ENCODE measurements around the gene CDC42EP1.

Gene CDC42EP1

DNA sequence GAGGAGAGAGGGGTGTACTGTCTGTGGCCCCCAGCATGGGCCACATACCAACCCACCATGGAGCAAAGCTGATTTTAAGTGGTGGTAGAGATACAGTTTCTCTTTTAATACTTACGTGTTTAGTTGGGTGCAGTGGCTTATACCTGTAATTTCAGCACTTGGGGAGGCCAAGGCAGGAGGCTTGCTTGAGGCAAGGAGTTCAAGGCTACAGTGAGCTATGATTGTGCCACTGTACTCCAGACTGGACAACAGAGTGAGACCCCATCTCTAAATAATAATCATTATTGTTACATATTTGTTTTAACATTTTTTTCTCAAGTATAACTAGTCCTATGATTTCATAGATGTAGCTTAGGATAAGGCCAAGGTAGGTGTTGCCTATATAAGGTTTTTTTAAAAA lies 57.2 kb downstream of the CDC42EP1 start:
- TF ChIP-seq TAF1 (IDR thresholded peaks at IDR 0.05; ENCODE audit: borderline replicate concordance, insufficient read depth, low read length) (no peak), FOXP2 (optimal IDR thresholded peaks at IDR 0.05; ENCODE audit: borderline replicate concordance, extremely low read depth, extremely low read length, insufficient read depth) (no peak), SIN3A (IDR thresholded peaks at IDR 0.05; ENCODE audit: borderline replicate concordance, insufficient read depth, low read length) (no peak)
- TF ChIP-seq, protein P1, sequence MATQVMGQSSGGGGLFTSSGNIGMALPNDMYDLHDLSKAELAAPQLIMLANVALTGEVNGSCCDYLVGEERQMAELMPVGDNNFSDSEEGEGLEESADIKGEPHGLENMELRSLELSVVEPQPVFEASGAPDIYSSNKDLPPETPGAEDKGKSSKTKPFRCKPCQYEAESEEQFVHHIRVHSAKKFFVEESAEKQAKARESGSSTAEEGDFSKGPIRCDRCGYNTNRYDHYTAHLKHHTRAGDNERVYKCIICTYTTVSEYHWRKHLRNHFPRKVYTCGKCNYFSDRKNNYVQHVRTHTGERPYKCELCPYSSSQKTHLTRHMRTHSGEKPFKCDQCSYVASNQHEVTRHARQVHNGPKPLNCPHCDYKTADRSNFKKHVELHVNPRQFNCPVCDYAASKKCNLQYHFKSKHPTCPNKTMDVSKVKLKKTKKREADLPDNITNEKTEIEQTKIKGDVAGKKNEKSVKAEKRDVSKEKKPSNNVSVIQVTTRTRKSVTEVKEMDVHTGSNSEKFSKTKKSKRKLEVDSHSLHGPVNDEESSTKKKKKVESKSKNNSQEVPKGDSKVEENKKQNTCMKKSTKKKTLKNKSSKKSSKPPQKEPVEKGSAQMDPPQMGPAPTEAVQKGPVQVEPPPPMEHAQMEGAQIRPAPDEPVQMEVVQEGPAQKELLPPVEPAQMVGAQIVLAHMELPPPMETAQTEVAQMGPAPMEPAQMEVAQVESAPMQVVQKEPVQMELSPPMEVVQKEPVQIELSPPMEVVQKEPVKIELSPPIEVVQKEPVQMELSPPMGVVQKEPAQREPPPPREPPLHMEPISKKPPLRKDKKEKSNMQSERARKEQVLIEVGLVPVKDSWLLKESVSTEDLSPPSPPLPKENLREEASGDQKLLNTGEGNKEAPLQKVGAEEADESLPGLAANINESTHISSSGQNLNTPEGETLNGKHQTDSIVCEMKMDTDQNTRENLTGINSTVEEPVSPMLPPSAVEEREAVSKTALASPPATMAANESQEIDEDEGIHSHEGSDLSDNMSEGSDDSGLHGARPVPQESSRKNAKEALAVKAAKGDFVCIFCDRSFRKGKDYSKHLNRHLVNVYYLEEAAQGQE (IDR thresholded peaks at IDR 0.05; ENCODE audit: insufficient read depth in 1 of 2, low read depth in 2 of 2, low read length in 2 of 2): no peak

DNA sequence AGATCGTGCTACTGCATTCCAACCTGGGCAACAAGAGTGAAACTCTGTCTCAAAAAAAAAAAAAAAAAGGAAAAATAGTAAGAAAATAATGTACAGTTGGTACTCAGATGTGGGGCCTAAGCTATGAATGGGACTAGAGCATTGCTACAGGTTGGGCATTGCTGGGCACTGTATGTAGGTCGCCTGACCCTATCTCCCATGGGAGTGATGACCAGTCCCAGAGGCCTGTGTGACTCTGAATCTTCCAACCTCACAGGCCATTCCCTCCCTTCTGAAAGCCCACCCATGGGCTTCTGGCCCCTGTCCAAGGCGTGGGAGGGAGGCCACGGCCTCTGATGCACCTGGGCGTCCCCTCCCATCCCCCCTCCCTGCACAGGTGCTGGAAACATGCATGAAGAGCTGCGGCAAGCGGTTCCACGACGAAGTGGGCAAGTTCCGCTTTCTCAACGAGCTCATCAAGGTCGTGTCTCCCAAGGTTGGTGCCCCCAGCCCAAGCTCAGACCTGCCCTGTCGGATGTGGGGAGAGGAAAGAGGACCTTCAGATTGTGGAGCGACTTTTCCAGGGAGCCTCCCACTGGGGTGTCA lies 57.9 kb downstream of the CDC42EP1 start:
- TF ChIP-seq TAF1 (IDR thresholded peaks at IDR 0.05; ENCODE audit: borderline replicate concordance, insufficient read depth, low read length) (no peak), FOXP2 (optimal IDR thresholded peaks at IDR 0.05; ENCODE audit: borderline replicate concordance, extremely low read depth, extremely low read length, insufficient read depth) (no peak), POLR2AphosphoS5 (IDR thresholded peaks at IDR 0.05; ENCODE audit: low read depth, low read length) (no peak), SIN3A (IDR thresholded peaks at IDR 0.05; ENCODE audit: borderline replicate concordance, insufficient read depth, low read length) (no peak)
- TF ChIP-seq, protein P1 (IDR thresholded peaks at IDR 0.05; ENCODE audit: insufficient read depth in 1 of 2, low read depth in 2 of 2, low read length in 2 of 2): no peak

DNA sequence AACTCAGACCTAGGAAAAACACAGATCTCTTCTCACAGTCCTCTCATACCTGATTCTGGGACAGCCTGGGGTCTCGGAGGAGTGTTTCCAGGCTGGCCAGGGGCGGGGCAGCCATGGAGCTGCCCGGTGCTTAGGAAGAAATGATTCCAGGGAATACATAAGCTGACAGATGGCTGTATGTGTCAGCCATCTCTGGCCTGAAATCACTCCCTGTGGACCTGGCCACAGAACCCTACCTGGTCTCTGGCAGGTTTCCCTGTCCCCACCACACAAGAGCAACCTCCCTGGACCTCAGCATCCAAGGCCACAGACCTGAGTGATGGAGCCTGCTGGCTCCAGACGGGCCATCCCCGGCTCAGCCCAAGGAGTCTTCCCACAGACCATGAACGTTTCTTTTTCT lies 58.4 kb downstream of the CDC42EP1 start:
- TF ChIP-seq, protein P1 (IDR thresholded peaks at IDR 0.05; ENCODE audit: insufficient read depth in 1 of 2, low read depth in 2 of 2, low read length in 2 of 2): no peak
- TF ChIP-seq FOXP2 (optimal IDR thresholded peaks at IDR 0.05; ENCODE audit: borderline replicate concordance, extremely low read depth, extremely low read length, insufficient read depth): no peak
- no peak for TF ChIP-seq POLR2AphosphoS5 (IDR thresholded peaks at IDR 0.05; ENCODE audit: low read depth, low read length)
- TF ChIP-seq TAF1 (IDR thresholded peaks at IDR 0.05; ENCODE audit: borderline replicate concordance, insufficient read depth, low read length): no peak
- TF ChIP-seq SIN3A (IDR thresholded peaks at IDR 0.05; ENCODE audit: borderline replicate concordance, insufficient read depth, low read length): no peak
